Measurements from ENCODE around the gene CCDC141.

GRCh38 chr2:178810422-178810821 lies 239.5 kb downstream of the CCDC141 start:
- TF ChIP-seq POLR2A (IDR thresholded peaks at IDR 0.05; ENCODE audit: low read length) = no peak
- no peak for TF ChIP-seq GATA1 (IDR thresholded peaks at IDR 0.05; ENCODE audit: low read depth, low read length)

Data from erythroblast (primary cell).